Keratinocyte (primary cell): ENCODE data around the gene BRSK2. TPM values are rescaled to one million over a fixed set of nuclear protein-coding genes. Genes with fewer than 3 reads are reported as not detected.
"Not testable (repeated sequence)": the region's sequence is repeated elsewhere in the genome, so short reads cannot be mapped to it uniquely, and the experiment has no call there.

ENCODE experiments used
- DNase-seq: peaks from one replicate; pipeline ENCODE4 v3.0.0-alpha.2; 2011; ENCODE audit warnings: low read depth, missing footprints, low spot score
- FAIRE-seq: peaks from 2 replicates; lab custom pipeline; 2011; peaks lifted over from hg19 to GRCh38; lab: Jason Lieb, UNC
- H2AFZ ChIP-seq: 2 replicates; pipeline ENCODE4 v1.6.0; 2012; ENCODE audit warnings: low read length, control low read depth, inconsistent platforms; ENCODE audit not compliant: control insufficient read depth
- H3K27ac ChIP-seq: 2 replicates; pipeline ENCODE4 v1.5.1; 2011; ENCODE audit warnings: low read length; ENCODE audit not compliant: control insufficient read depth, insufficient read depth
- H3K27me3 ChIP-seq: 3 replicates; pipeline ENCODE4 v1.6.0; 2011; ENCODE audit warnings: low read length; ENCODE audit not compliant: control insufficient read depth, insufficient read depth; ENCODE audit errors: extremely low read depth
- H3K36me3 ChIP-seq, 2 experiments: 2 replicates in 1 of 2; 3 replicates in 1 of 2; pipeline ENCODE4 v1.5.1; 2011; ENCODE audit warnings: low read length in 2 of 2, mild to moderate bottlenecking in 1 of 2; ENCODE audit not compliant: control insufficient read depth in 2 of 2, insufficient read depth in 2 of 2; ENCODE audit errors: extremely low read depth in 1 of 2
- H3K4me1 ChIP-seq: 3 replicates; pipeline ENCODE4 v1.5.1; 2011; ENCODE audit warnings: low read length; ENCODE audit not compliant: control insufficient read depth, insufficient read depth; ENCODE audit errors: extremely low read depth
- H3K4me2 ChIP-seq: 3 replicates; pipeline ENCODE4 v1.6.0; 2011; ENCODE audit warnings: low read depth, low read length; ENCODE audit not compliant: control insufficient read depth, insufficient read depth; ENCODE audit errors: extremely low read depth
- H3K4me3 ChIP-seq, 3 experiments: fragments of 200-600 bp in 1 of 3; sonication (generic) in 1 of 3; 2 replicates in 2 of 3; 3 replicates in 1 of 3; pipeline ENCODE4 v1.5.1; 2011 to 2016; ENCODE audit warnings: low read length in 3 of 3, mild to moderate bottlenecking in 3 of 3, control low read depth in 2 of 3, inconsistent platforms in 1 of 3, low read depth in 1 of 3, mixed read lengths in 1 of 3, mixed run types in 1 of 3, moderate library complexity in 1 of 3; ENCODE audit not compliant: control insufficient read depth in 2 of 3, insufficient read depth in 2 of 3; ENCODE audit errors: extremely low read depth in 1 of 3
- H3K79me2 ChIP-seq: 2 replicates; pipeline ENCODE4 v1.6.0; 2012; ENCODE audit warnings: low read length; ENCODE audit not compliant: control insufficient read depth, insufficient read depth
- H3K9ac ChIP-seq: 3 replicates; pipeline ENCODE4 v1.6.0; 2011; ENCODE audit warnings: low read length; ENCODE audit not compliant: control insufficient read depth, insufficient read depth; ENCODE audit errors: extremely low read depth
- H3K9me1 ChIP-seq: 3 replicates; pipeline ENCODE4 v1.6.0; 2011; ENCODE audit warnings: low read length; ENCODE audit not compliant: control insufficient read depth, insufficient read depth; ENCODE audit errors: extremely low read depth
- H3K9me3 ChIP-seq: 2 replicates; pipeline ENCODE4 v1.5.1; 2012; ENCODE audit warnings: low read depth, low read length; ENCODE audit not compliant: control insufficient read depth
- H4K20me1 ChIP-seq: 3 replicates; pipeline ENCODE4 v1.6.0; 2011; ENCODE audit warnings: low read length; ENCODE audit not compliant: control insufficient read depth, insufficient read depth; ENCODE audit errors: extremely low read depth
- EZH2 ChIP-seq: IDR thresholded peaks from one replicate; pipeline ENCODE4 v1.6.1; 2012; ENCODE audit warnings: inconsistent platforms, mild to moderate bottlenecking, low read length, moderate library complexity
- dilution Hi-C: fragments of 300-500 bp; cut with MboI; formaldehyde crosslinking; loops from one replicate; pipeline ENCODE4 v1.7.0; 2020; ENCODE audit warnings: low sequenced_read_pairs; ENCODE audit not compliant: extremely low pct_ligation_motif_present
- polyA plus RNA-seq, 5 experiments: library from polyadenylated mRNA; depleted of rRNA in 3 of 5; stranded (reverse) in 3 of 5; stranded (forward) in 1 of 5; unstranded in 1 of 5; fragments of >200 nt; gene quantifications; 1 replicate in 1 of 5; 2 replicates in 3 of 5; 3 replicates in 1 of 5; pipeline versions ENCODE4 v1.2.1 to v1.2.3, GENCODE V29; 2011 to 2012; ENCODE audit warnings: missing spikeins in 2 of 5, low read depth in 1 of 5, low replicate concordance in 1 of 5
- TF ChIP-seq, protein P1 (sequence below), 3 experiments: IDR thresholded peaks in 1 of 3; conservative IDR thresholded peaks in 1 of 3; optimal IDR thresholded peaks in 1 of 3; 2 replicates in 2 of 3; 3 replicates in 1 of 3; pipeline versions ENCODE3 to v1.5.1; 2011; ENCODE audit warnings: low read length in 3 of 3, mild to moderate bottlenecking in 3 of 3, moderate library complexity in 2 of 3, control low read depth in 1 of 3, inconsistent platforms in 1 of 3; ENCODE audit not compliant: insufficient read depth in 2 of 3; ENCODE audit errors: extremely low read depth in 1 of 3

The BRSK2 gene
- polyA plus RNA-seq, 1 donor (not counting 4 experiments of a cell fraction or from before 2014, with no cell fraction given): 0.09 TPM

DNA sequence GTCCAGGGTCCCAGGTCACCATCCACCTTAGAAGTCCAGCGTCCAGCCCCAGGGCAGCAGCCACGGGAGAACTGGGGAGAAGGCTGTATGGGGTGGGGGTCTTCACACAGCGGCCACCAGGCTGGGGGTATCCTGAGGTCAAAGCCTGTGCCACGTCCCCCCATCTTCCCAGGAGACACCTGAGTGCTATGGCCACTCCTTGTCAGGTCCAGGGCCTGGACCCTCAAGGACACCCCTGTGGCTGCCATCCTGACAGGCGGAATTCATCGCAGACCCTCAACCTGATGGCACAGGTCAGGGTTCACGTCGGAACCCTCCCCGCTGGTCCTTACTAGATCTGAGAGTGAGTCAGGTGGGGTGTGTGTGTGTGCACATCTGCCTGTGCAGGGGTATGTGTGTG, 18.6 kb downstream of the BRSK2 start:
- Histone ChIP-seq H3K9ac (no peak overlapping the region), H3K27ac (no peak overlapping the region), H3K4me3 (no peak overlapping the region), H4K20me1 (no peaks in the 10 kb centered on the region), H2AFZ (no peak overlapping the region), H3K79me2 (no peaks in the 10 kb centered on the region), H3K36me3 (no peaks in the 10 kb centered on the region), H3K9me1 (no peaks in the 10 kb centered on the region), H3K9me3 (no peaks in the 10 kb centered on the region), H3K4me2 (no peak overlapping the region), H3K4me1 (no peaks in the 10 kb centered on the region), H3K27me3 (no peaks in the 10 kb centered on the region)
- TF ChIP-seq, protein P1, sequence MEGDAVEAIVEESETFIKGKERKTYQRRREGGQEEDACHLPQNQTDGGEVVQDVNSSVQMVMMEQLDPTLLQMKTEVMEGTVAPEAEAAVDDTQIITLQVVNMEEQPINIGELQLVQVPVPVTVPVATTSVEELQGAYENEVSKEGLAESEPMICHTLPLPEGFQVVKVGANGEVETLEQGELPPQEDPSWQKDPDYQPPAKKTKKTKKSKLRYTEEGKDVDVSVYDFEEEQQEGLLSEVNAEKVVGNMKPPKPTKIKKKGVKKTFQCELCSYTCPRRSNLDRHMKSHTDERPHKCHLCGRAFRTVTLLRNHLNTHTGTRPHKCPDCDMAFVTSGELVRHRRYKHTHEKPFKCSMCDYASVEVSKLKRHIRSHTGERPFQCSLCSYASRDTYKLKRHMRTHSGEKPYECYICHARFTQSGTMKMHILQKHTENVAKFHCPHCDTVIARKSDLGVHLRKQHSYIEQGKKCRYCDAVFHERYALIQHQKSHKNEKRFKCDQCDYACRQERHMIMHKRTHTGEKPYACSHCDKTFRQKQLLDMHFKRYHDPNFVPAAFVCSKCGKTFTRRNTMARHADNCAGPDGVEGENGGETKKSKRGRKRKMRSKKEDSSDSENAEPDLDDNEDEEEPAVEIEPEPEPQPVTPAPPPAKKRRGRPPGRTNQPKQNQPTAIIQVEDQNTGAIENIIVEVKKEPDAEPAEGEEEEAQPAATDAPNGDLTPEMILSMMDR (optimal IDR thresholded peaks at IDR 0.05 in 1 of 3, IDR thresholded peaks at IDR 0.05 in 1 of 3, conservative IDR thresholded peaks at IDR 0.05 in 1 of 3; ENCODE audit: extremely low read depth in 1 of 3, insufficient read depth in 2 of 3, low read length in 3 of 3): no peak
- no peak for TF ChIP-seq EZH2
- FAIRE-seq (no peak), DNase-seq (no peak)
- dilution Hi-C loops: no loop called here

DNA sequence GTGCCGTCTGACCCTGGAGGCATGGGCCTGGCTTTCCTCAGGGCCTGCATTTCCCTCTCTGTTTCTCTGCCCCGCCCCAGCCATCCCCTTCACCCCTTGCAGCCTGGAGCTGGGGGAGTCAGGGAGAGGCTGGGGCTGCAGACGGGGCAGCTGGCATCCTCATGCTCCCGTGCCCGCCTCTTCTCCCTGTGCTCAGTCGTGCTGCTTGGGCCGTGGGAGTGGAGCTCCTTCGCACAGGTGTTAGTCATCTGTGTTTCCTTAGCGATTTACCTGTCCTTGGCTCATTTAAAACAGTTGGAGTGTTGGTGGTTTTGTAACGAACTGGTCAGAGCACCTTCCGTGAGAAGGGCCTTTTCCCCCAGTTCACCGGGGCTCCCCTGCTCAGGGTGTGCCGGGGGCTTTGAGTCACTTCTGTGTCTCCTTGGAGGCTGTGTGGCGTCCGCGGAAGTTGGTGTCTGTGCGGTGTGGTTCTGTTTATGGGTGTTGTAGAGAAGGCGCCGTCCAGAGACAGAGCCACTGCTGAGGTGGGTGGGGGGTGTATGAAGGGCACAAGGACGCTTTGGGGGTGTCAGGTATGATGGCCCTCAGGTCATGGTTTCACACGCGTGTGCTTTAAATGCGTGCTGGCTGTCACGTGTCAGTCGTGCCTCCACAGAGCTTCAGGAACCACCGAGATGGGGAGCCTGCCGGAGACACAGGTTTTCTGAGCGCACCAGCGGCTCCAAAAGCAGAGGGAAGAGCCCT, 19.5 kb downstream of the BRSK2 start:
- Histone ChIP-seq H3K27ac (no peak overlapping the region), H2AFZ (no peak overlapping the region), H4K20me1 (no peaks in the 10 kb centered on the region), H3K4me2 (no peak overlapping the region), H3K9me3 (no peaks in the 10 kb centered on the region), H3K79me2 (no peaks in the 10 kb centered on the region), H3K4me3 (no peak overlapping the region), H3K4me1 (no peaks in the 10 kb centered on the region), H3K27me3 (no peaks in the 10 kb centered on the region), H3K9ac (no peak overlapping the region), H3K36me3 (no peaks in the 10 kb centered on the region), H3K9me1 (no peaks in the 10 kb centered on the region)
- dilution Hi-C loops: no loop called here
- FAIRE-seq (no peak), DNase-seq (no peak)
- TF ChIP-seq, protein P1 (optimal IDR thresholded peaks at IDR 0.05 in 1 of 3, IDR thresholded peaks at IDR 0.05 in 1 of 3, conservative IDR thresholded peaks at IDR 0.05 in 1 of 3; ENCODE audit: extremely low read depth in 1 of 3, insufficient read depth in 2 of 3, low read length in 3 of 3): no peak
- TF ChIP-seq EZH2: no peak

DNA sequence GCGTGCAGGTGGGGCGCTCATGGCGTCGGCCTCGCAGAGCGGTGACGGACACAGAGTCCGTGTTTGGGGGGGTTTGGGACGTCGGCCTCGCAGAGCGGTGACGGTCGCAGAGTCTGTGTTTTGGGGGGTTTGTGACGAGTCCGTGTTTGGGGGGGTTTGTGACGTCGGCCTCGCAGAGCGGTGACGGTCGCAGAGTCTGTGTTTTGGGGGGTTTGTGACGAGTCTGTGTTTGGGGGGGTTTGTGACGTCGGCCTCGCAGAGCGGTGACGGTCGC, 20.1 kb downstream of the BRSK2 start:
- H3K79me2 ChIP-seq, DNase-seq, H3K27ac ChIP-seq, dilution Hi-C loops, H2AFZ ChIP-seq, FAIRE-seq, H3K4me1 ChIP-seq, H3K4me3 ChIP-seq, H3K9ac ChIP-seq, H3K27me3 ChIP-seq, H3K9me3 ChIP-seq, H4K20me1 ChIP-seq, H3K36me3 ChIP-seq, H3K9me1 ChIP-seq, H3K4me2 ChIP-seq: not testable (repeated sequence)
